PFSK-1 (cell line): ENCODE measurements around the gene KIF5A.

Experiments used
- FOXP2 ChIP-seq: optimal IDR thresholded peaks from 2 replicates; pipeline ENCODE3; 2011; ENCODE audit warnings: borderline replicate concordance, control low read depth, inconsistent platforms; ENCODE audit not compliant: insufficient read depth; ENCODE audit errors: extremely low read length, extremely low read depth
- POLR2AphosphoS5 ChIP-seq: IDR thresholded peaks from 2 replicates; pipeline ENCODE4 v1.6.1; 2012; ENCODE audit warnings: low read depth, mild to moderate bottlenecking, control low read depth, low read length, moderate library complexity
- REST ChIP-seq, 2 experiments: IDR thresholded peaks; 2 replicates each; pipeline versions ENCODE4 v1.6.1 to v1.8.0; 2011 to 2012; ENCODE audit warnings: low read depth in 2 of 2, low read length in 2 of 2, control low read depth in 1 of 2, inconsistent platforms in 1 of 2, mild to moderate bottlenecking in 1 of 2, moderate library complexity in 1 of 2; ENCODE audit not compliant: insufficient read depth in 1 of 2
- SIN3A ChIP-seq: IDR thresholded peaks from 2 replicates; pipeline ENCODE4 v1.6.1; 2012; ENCODE audit warnings: mild to moderate bottlenecking, low read length, moderate library complexity, borderline replicate concordance; ENCODE audit not compliant: insufficient read depth
- TAF1 ChIP-seq: IDR thresholded peaks from 2 replicates; pipeline ENCODE4 v1.6.1; 2012; ENCODE audit warnings: low read length, control low read depth, borderline replicate concordance; ENCODE audit not compliant: insufficient read depth

DNA sequence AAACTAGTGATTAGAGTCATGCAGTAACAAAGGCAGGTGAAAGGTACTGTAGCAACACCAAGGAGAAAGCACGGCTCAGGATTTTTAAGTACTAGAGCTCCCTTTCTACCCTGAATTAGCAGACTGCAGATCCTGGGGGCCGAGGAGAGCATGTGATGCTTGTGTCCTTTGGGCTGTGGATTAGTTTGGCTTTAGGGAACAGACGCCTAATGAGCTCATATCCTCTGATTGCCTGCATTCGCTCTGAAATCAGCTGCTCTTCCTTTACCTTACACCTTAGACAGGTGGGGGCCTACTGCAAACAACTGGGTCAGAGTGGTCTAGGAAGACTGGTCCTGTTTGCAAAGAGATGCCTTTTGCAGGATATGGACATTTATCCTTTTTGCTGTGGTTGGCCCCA is 43.3 kb downstream of the KIF5A start:
- TF ChIP-seq FOXP2, result no peak
- no peak for TF ChIP-seq TAF1
- no peak for TF ChIP-seq REST (IDR thresholded peaks at IDR 0.05; ENCODE audit: insufficient read depth in 1 of 2, low read depth in 2 of 2, low read length in 2 of 2)
- no peak for TF ChIP-seq POLR2AphosphoS5
- TF ChIP-seq SIN3A, result no peak
